ENCODE measurements around the gene GNPTAB. TPM values are rescaled to one million over a fixed set of nuclear protein-coding genes. Genes with fewer than 3 reads are reported as not detected.
"Not testable (repeated sequence)": the region's sequence is repeated elsewhere in the genome, so short reads cannot be mapped to it uniquely, and the experiment has no call there.

Gene GNPTAB
- total and polyA plus RNA-seq, 2 of the 4 experiments (the other 2 are of a cell fraction) = 16.0 to 24.2 TPM

GRCh38 chr12:101819467-101819866 lies 11.3 kb downstream of the GNPTAB start:
- Histone ChIP-seq H4K8ac (ENCODE audit: low read depth in 2 of 2, low read length in 2 of 2) (no peak overlapping the region), H3K9ac (ENCODE audit: low read depth, low read length) (no peak overlapping the region), H3K36me3 (ENCODE audit: control insufficient read depth, insufficient read depth, low read length) (no peaks in the 10 kb centered on the region; the same call in 1 of the 2 replicates), H3K18ac (ENCODE audit: low read depth, low read length) (no peak overlapping the region), H2BK120ac (ENCODE audit: low read depth, low read length) (no peak overlapping the region), H3K4me1 (ENCODE audit: control insufficient read depth, insufficient read depth, low read length) (no peaks in the 10 kb centered on the region; the same call in 1 of the 2 replicates), H2AK9ac (replicated peaks; ENCODE audit: low read depth, low read length, poor library complexity) (no peak overlapping the region), H3K9me1 (ENCODE audit: insufficient read depth, low read length) (no peaks in the 10 kb centered on the region), H2AK5ac (ENCODE audit: low read depth, low read length) (no peak overlapping the region), H2AFZ (replicated peaks; ENCODE audit: low read length, poor library complexity) (no peak overlapping the region), H3K27ac (ENCODE audit: insufficient read depth, low read length) (no peak overlapping the region), H2BK20ac (ENCODE audit: low read depth, low read length) (no peak overlapping the region), H3K27me3 (ENCODE audit: control insufficient read depth, insufficient read depth, low read length) (no peaks in the 10 kb centered on the region), H3K79me1 (ENCODE audit: low read depth in 1 of 2, low read length in 2 of 2) (peaks cover 17 to 25% of the 10 kb centered on the region in 2 experiments), H3K4ac (ENCODE audit: low read depth, low read length) (no peak overlapping the region), H3K4me3 (ENCODE audit: insufficient read depth, low read depth, low read length) (no peak overlapping the region), H3K23ac (ENCODE audit: low read depth, low read length) (no peak overlapping the region), H3K56ac (ENCODE audit: extremely low read depth, insufficient read depth, low read length) (no peak overlapping the region), H4K20me1 (ENCODE audit: insufficient read depth, low read length) (peaks cover 5% of the 10 kb centered on the region), H2BK15ac (ENCODE audit: low read depth, low read length) (no peak overlapping the region), H4K91ac (ENCODE audit: insufficient read depth, low read depth, low read length) (no peak overlapping the region), H2BK5ac (ENCODE audit: low read depth, low read length, poor library complexity, severe bottlenecking) (no peak overlapping the region), H3K9me3 (ENCODE audit: control insufficient read depth, insufficient read depth, low read length) (no peaks in the 10 kb centered on the region), H3K4me2 (ENCODE audit: low read depth, low read length) (no peak overlapping the region), H3K14ac (replicated peaks; ENCODE audit: low read depth, low read length) (no peak overlapping the region), H4K5ac (ENCODE audit: low read depth, low read length) (no peak overlapping the region)
- TF ChIP-seq BHLHE40 (IDR thresholded peaks at IDR 0.05; ENCODE audit: low read depth, low read length) (no peak), RCOR1 (IDR thresholded peaks at IDR 0.05; ENCODE audit: insufficient replicate concordance, low read length) (no peak), RAD21 (IDR thresholded peaks at IDR 0.05; ENCODE audit: low read length) (no peak), CTCF (conservative IDR thresholded peaks at IDR 0.05; ENCODE audit: low read depth, low read length) (no peak)
- in situ Hi-C loops (cut with MboI; ENCODE audit: low sequenced_read_pairs) = no loop called here
- ChIA-PET POLR2A (ENCODE audit: unreplicated experiment) (no interaction called here), CTCF (interaction anchor here (1.2 kb wide), 1 partner anchor 11 kb away, joined by 9 read pairs; the partner anchor contains the start of gene GNPTAB)
- no TSS peak for BruUV-seq (replicated peaks)
- no peak for ATAC-seq (ENCODE audit: low read depth)
- dilution Hi-C loops (cut with HindIII; ENCODE audit: low sequenced_read_pairs, unreplicated experiment) = no loop called here
- intact Hi-C loops (cut with micrococcal nuclease) = no loop called here
- DNase-seq = peak; percentile 31
- WGBS, 2 experiments (ENCODE audit: extremely low coverage in 2 of 2, insufficient read length in 1 of 2) = no CpG with 5 or more reads among the region's 2 CpGs

GRCh38 chr12:101818689-101819088 lies 12.1 kb downstream of the GNPTAB start:
- H4K5ac ChIP-seq (ENCODE audit: low read depth, low read length); H2AFZ ChIP-seq (replicated peaks; ENCODE audit: low read length, poor library complexity); H2BK120ac ChIP-seq (ENCODE audit: low read depth, low read length); H3K9me1 ChIP-seq (ENCODE audit: insufficient read depth, low read length); H2BK5ac ChIP-seq (ENCODE audit: low read depth, low read length, poor library complexity, severe bottlenecking); H3K56ac ChIP-seq (ENCODE audit: extremely low read depth, insufficient read depth, low read length); H3K14ac ChIP-seq (replicated peaks; ENCODE audit: low read depth, low read length); H3K4me3 ChIP-seq (ENCODE audit: insufficient read depth, low read depth, low read length); dilution Hi-C loops (cut with HindIII; ENCODE audit: low sequenced_read_pairs, unreplicated experiment); H3K4me2 ChIP-seq (ENCODE audit: low read depth, low read length); H4K20me1 ChIP-seq (ENCODE audit: insufficient read depth, low read length); H3K4me1 ChIP-seq (ENCODE audit: control insufficient read depth, insufficient read depth, low read length); H2BK15ac ChIP-seq (ENCODE audit: low read depth, low read length); H3K4ac ChIP-seq (ENCODE audit: low read depth, low read length); ATAC-seq (ENCODE audit: low read depth); H3K23ac ChIP-seq (ENCODE audit: low read depth, low read length); H4K8ac ChIP-seq (ENCODE audit: low read depth in 2 of 2, low read length in 2 of 2); H2BK20ac ChIP-seq (ENCODE audit: low read depth, low read length); H3K27ac ChIP-seq (ENCODE audit: insufficient read depth, low read length); DNase-seq; H3K27me3 ChIP-seq (ENCODE audit: control insufficient read depth, insufficient read depth, low read length); H3K9ac ChIP-seq (ENCODE audit: low read depth, low read length); BruUV-seq (replicated peaks); H2AK5ac ChIP-seq (ENCODE audit: low read depth, low read length); intact Hi-C loops (cut with micrococcal nuclease); POLR2A ChIA-PET (ENCODE audit: unreplicated experiment); H3K18ac ChIP-seq (ENCODE audit: low read depth, low read length); H4K91ac ChIP-seq (ENCODE audit: insufficient read depth, low read depth, low read length); H3K9me3 ChIP-seq (ENCODE audit: control insufficient read depth, insufficient read depth, low read length); in situ Hi-C loops (cut with MboI; ENCODE audit: low sequenced_read_pairs); H2AK9ac ChIP-seq (replicated peaks; ENCODE audit: low read depth, low read length, poor library complexity); H3K36me3 ChIP-seq (ENCODE audit: control insufficient read depth, insufficient read depth, low read length): not testable (repeated sequence)
- no CpG with 5 or more reads among the region's 4 CpGs for WGBS, 2 experiments (ENCODE audit: extremely low coverage in 2 of 2, insufficient read length in 1 of 2)
- CTCF ChIA-PET = interaction anchor here (0.5 kb wide), 1 partner anchor 16 kb away, joined by 4 read pairs; no protein-coding TSS in a partner anchor
- H3K79me1 ChIP-seq (ENCODE audit: low read depth in 1 of 2, low read length in 2 of 2) = peaks cover 11 to 20% of the 10 kb centered on the region in 2 experiments
